Liver (tissue), 10 donors: ENCODE data around the gene OSTF1. TPM values are rescaled to one million over a fixed set of nuclear protein-coding genes. Genes with fewer than 3 reads are reported as not detected.

Experiments used
- DNase-seq: peaks from one replicate; pipeline ENCODE4 v3.0.0-alpha.2; 2017; ENCODE audit warnings: low spot score
- H3K27ac ChIP-seq, 2 donors: one replicate each; pipeline ENCODE4 v1.7.0; 2013; ENCODE audit warnings: inconsistent platforms in 2 of 2, low read length in 2 of 2, control low read depth in 1 of 2, low read depth in 1 of 2, mild to moderate bottlenecking in 1 of 2
- H3K27me3 ChIP-seq, 4 donors: one replicate each; pipeline versions ENCODE4 v1.6.1 to v1.7.0; 2013; ENCODE audit warnings: low read length in 3 of 4, inconsistent platforms in 1 of 4, mild to moderate bottlenecking in 1 of 4, moderate library complexity in 1 of 4; ENCODE audit not compliant: control insufficient read depth in 4 of 4, insufficient read depth in 4 of 4
- H3K36me3 ChIP-seq, 4 donors: one replicate each; pipeline versions ENCODE4 v1.6.1 to v1.7.0; 2013; ENCODE audit warnings: low read length in 3 of 4, mild to moderate bottlenecking in 3 of 4, low read depth in 1 of 4, moderate library complexity in 1 of 4; ENCODE audit not compliant: control insufficient read depth in 4 of 4, insufficient read depth in 3 of 4
- H3K4me1 ChIP-seq, 4 donors: one replicate each; pipeline versions ENCODE4 v1.6.1 to v1.7.0; 2013; ENCODE audit warnings: low read length in 3 of 4, mild to moderate bottlenecking in 3 of 4, moderate library complexity in 1 of 4; ENCODE audit not compliant: control insufficient read depth in 4 of 4, insufficient read depth in 4 of 4
- H3K4me3 ChIP-seq, 3 donors: one replicate each; pipeline versions ENCODE4 v1.6.1 to v1.7.0; 2013; ENCODE audit warnings: low read length in 3 of 3, control low read depth in 1 of 3, low read depth in 1 of 3, mild to moderate bottlenecking in 1 of 3
- H3K9ac ChIP-seq, 2 donors: one replicate each; pipeline ENCODE4 v1.7.0; 2013; ENCODE audit warnings: low read length in 2 of 2, mild to moderate bottlenecking in 2 of 2, moderate library complexity in 2 of 2, control low read depth in 1 of 2, low read depth in 1 of 2
- H3K9me3 ChIP-seq, 4 donors: one replicate each; pipeline versions ENCODE4 v1.6.1 to v1.7.0; 2013; ENCODE audit warnings: low read length in 3 of 4; ENCODE audit not compliant: control insufficient read depth in 4 of 4
- CTCF ChIP-seq: fragments of 150-350 bp; IDR thresholded peaks from 2 replicates; pipeline ENCODE4 v1.5.1; 2017; ENCODE audit warnings: improper control_type of control experiment, low read depth, low read length; ENCODE audit not compliant: missing input control
- EGR1 ChIP-seq, 2 donors: IDR thresholded peaks; 2 replicates each; pipeline ENCODE4 v1.6.1; 2016 to 2018; ENCODE audit warnings: antibody characterized with exemption in 2 of 2, low read depth in 2 of 2
- FOXA1 ChIP-seq: IDR thresholded peaks from 2 replicates; pipeline ENCODE4 v1.6.1; 2016; ENCODE audit warnings: antibody characterized with exemption
- FOXA2 ChIP-seq: IDR thresholded peaks from 2 replicates; pipeline ENCODE4 v1.6.1; 2016; ENCODE audit warnings: antibody characterized with exemption
- GABPA ChIP-seq, 2 donors: IDR thresholded peaks in 1 of 2; conservative IDR thresholded peaks in 1 of 2; 2 replicates each; pipeline ENCODE4 v1.6.1; 2016; ENCODE audit warnings: antibody characterized with exemption in 2 of 2, mild to moderate bottlenecking in 1 of 2, moderate library complexity in 1 of 2
- NR2F2 ChIP-seq: IDR thresholded peaks from 2 replicates; pipeline ENCODE4 v1.6.1; 2016; ENCODE audit warnings: antibody characterized with exemption
- RAD21 ChIP-seq, 2 donors: IDR thresholded peaks; 2 replicates each; pipeline ENCODE4 v1.6.1; 2016; ENCODE audit warnings: antibody characterized with exemption in 2 of 2, mild to moderate bottlenecking in 2 of 2
- RXRA ChIP-seq, 2 donors: IDR thresholded peaks; 2 replicates each; pipeline ENCODE4 v1.6.1; 2017 to 2018; ENCODE audit warnings: antibody characterized with exemption in 2 of 2, mild to moderate bottlenecking in 1 of 2
- SP1 ChIP-seq: IDR thresholded peaks from 2 replicates; pipeline ENCODE4 v1.6.1; 2018; ENCODE audit warnings: antibody characterized with exemption, mild to moderate bottlenecking
- TAF1 ChIP-seq: conservative IDR thresholded peaks from 2 replicates; pipeline ENCODE4 v1.6.1; 2016; ENCODE audit warnings: antibody characterized with exemption, mild to moderate bottlenecking
- WGBS: extraction: QIAGEN DNeasy Blood & Tissue Kit; methylation state at CpG from one replicate; pipeline ENCODE4 v1.1.7; 2013; 5-methylcytosine and 5-hydroxymethylcytosine counted together
- polyA plus RNA-seq, 2 donors: library from polyadenylated mRNA; stranded (reverse) in 1 of 2; unstranded in 1 of 2; fragments of 200-250 nt in 1 of 2; fragments of >200 nt in 1 of 2; fragmentation: Nextera tagmentation in 1 of 2; extraction: Ambion mirVana in 1 of 2; gene quantifications; one replicate each; pipeline versions ENCODE4 v1.2.1 to v1.2.3, GENCODE V29; 2013 to 2015
- small RNA-seq: library from RNA; depleted of rRNA; stranded (forward); fragments of <200 nt; gene quantifications from one replicate; pipeline ENCODE3, GENCODE V24; 2014
- total RNA-seq, 2 donors: library from RNA; depleted of rRNA; stranded (reverse); fragments of >200 nt; gene quantifications; one replicate each; pipeline ENCODE4 v1.2.3, GENCODE V29; 2014
- TF ChIP-seq, protein P1 (sequence below): IDR thresholded peaks from 2 replicates; pipeline ENCODE4 v1.6.1; 2016; ENCODE audit warnings: antibody characterized with exemption
- donor health status: healthy.
- donor health status: healthy.
- donor health status: healthy.
- donor health status: healthy.
- donor health status: healthy.

OSTF1 gene
- total and polyA plus RNA-seq, 4 donors: 19.8 to 29.7 (median 26.9) TPM

- no peak overlapping the region for H3K27ac ChIP-seq
- DNase-seq: no peak
- H3K4me1 ChIP-seq: peaks cover 0 to 3% (median 0%) of the 10 kb centered on the region in 4 donors
- no peaks in the 10 kb centered on the region for H3K27me3 ChIP-seq
- no peak overlapping the region for H3K4me3 ChIP-seq
- H3K9me3 ChIP-seq: no peaks in the 10 kb centered on the region
- 96% methylated on average over 2 of the region's 2 CpGs for WGBS
- no peaks in the 10 kb centered on the region for H3K36me3 ChIP-seq
- TF ChIP-seq RAD21 (IDR thresholded peaks at IDR 0.05) (no peak), TAF1 (no peak), FOXA1 (no peak), GABPA (IDR thresholded peaks at IDR 0.05 in 1 of 2, conservative IDR thresholded peaks at IDR 0.05 in 1 of 2) (no peak), CTCF (no peak), NR2F2 (no peak)
- TF ChIP-seq, protein P1, sequence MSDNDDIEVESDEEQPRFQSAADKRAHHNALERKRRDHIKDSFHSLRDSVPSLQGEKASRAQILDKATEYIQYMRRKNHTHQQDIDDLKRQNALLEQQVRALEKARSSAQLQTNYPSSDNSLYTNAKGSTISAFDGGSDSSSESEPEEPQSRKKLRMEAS: no peak
- no peak overlapping the region for H3K9ac ChIP-seq
Measured at GRCh38 chr9:75188756-75189155, 100.4 kb downstream of the OSTF1 start.

DNA sequence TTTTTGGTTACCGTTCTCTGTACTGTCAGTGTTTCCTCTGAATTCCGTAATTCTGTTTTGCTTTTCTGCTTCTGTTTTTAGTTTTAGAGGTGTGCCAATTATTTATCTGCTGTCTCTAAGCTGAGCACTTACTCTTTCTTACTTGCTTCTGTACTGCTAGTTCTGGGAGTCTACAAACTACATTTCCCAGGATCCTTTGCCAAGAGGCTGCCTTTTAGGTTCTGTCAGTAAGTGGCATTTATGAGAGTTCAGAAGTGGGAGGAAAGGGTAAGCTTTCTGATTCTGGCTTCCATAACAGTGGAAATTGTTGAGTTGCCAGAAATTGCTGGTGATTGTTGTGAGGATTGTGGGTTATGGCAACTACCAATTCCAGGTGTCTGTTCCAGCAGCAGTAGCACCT lies 102.4 kb downstream of the OSTF1 start:
- Histone ChIP-seq H3K27ac (no peak overlapping the region), H3K36me3 (no peaks in the 10 kb centered on the region), H3K4me1 (peaks cover 0 to 1% (median 0%) of the 10 kb centered on the region in 4 donors), H3K27me3 (no peaks in the 10 kb centered on the region), H3K9me3 (no peaks in the 10 kb centered on the region), H3K4me3 (no peak overlapping the region), H3K9ac (no peak overlapping the region)
- DNase-seq: no peak
- TF ChIP-seq SP1 (no peak), GABPA (IDR thresholded peaks at IDR 0.05 in 1 of 2, conservative IDR thresholded peaks at IDR 0.05 in 1 of 2) (no peak), FOXA2 (no peak), NR2F2 (no peak), CTCF (no peak), TAF1 (no peak), RXRA (IDR thresholded peaks at IDR 0.05) (no peak), EGR1 (IDR thresholded peaks at IDR 0.05; ENCODE audit: low read depth in 2 of 2) (no peak)
- TF ChIP-seq, protein P1: no peak
- WGBS: 89% methylated on average over 2 of the region's 2 CpGs

Small RNA genes lying within 50 kb of the gene (small RNA-seq; reads per million reads assigned to genes)
- not detected for gene RF00019

Other genes starting within 250 kb of the OSTF1 start
- under 1 TPM; 0.14 to 0.67 TPM for gene TRPM6, start 200.6 kb upstream of the OSTF1 start, total RNA-seq
- under 1 TPM; 0.05 to 0.07 TPM for gene TRPM6, start 200.6 kb upstream of the OSTF1 start, polyA plus RNA-seq
- gene C9orf40, start 135.6 kb upstream of the OSTF1 start, total RNA-seq: 10 to 100 TPM in 1 of 2 donors, 1 to 10 TPM in 1; 1.3 to 21.8 TPM
- 1 to 10 TPM; 1.3 to 1.9 TPM for gene C9orf40, start 135.6 kb upstream of the OSTF1 start, polyA plus RNA-seq
- 10 to 100 TPM; 15.6 to 19.7 TPM for gene CARNMT1, start 60.2 kb upstream of the OSTF1 start, total RNA-seq
- 1 to 10 TPM; 5.1 to 7.0 TPM for gene CARNMT1, start 60.2 kb upstream of the OSTF1 start, polyA plus RNA-seq
- 10 to 100 TPM in 1 of 2 donors, 1 to 10 TPM in 1; 6.8 to 17.7 TPM for gene NMRK1, start 359 bp upstream of the OSTF1 start, total RNA-seq
- 10 to 100 TPM; 14.2 to 32.2 TPM for gene NMRK1, start 359 bp upstream of the OSTF1 start, polyA plus RNA-seq